Breast epithelium (tissue), 3 donors: ENCODE measurements around the gene BOLA1.

Source experiments
- CTCF ChIP-seq, 3 donors: fragments of 450-650 bp; IDR thresholded peaks; one replicate each; pipeline ENCODE4 v1.5.1; 2016 to 2017; ENCODE audit warnings: antibody characterized with exemption in 3 of 3, mild to moderate bottlenecking in 3 of 3, moderate library complexity in 3 of 3
- POLR2AphosphoS5 ChIP-seq, 3 donors: sonication (generic); formaldehyde crosslinking; IDR thresholded peaks; one replicate each; pipeline ENCODE4 v1.6.1; 2017; ENCODE audit warnings: antibody characterized with exemption in 3 of 3

GRCh38 chr1:149942885-149943284 lies 43.5 kb downstream of the BOLA1 start:
- TF ChIP-seq POLR2AphosphoS5 (IDR thresholded peaks at IDR 0.05) (no peak), CTCF (IDR thresholded peaks at IDR 0.05) (no peak)
